ENCODE results near the gene SFT2D2. TPM values are rescaled to one million over a fixed set of nuclear protein-coding genes. Genes with fewer than 3 reads are reported as not detected.
A peak's percentile ranks its signal among the peaks of the same experiment; 100 is the strongest.
"Not testable (repeated sequence)": the region's sequence is repeated elsewhere in the genome, so short reads cannot be mapped to it uniquely, and the experiment has no call there.

The SFT2D2 gene
- 10 to 100 TPM; 45.1 to 47.5 TPM for total RNA-seq

DNA sequence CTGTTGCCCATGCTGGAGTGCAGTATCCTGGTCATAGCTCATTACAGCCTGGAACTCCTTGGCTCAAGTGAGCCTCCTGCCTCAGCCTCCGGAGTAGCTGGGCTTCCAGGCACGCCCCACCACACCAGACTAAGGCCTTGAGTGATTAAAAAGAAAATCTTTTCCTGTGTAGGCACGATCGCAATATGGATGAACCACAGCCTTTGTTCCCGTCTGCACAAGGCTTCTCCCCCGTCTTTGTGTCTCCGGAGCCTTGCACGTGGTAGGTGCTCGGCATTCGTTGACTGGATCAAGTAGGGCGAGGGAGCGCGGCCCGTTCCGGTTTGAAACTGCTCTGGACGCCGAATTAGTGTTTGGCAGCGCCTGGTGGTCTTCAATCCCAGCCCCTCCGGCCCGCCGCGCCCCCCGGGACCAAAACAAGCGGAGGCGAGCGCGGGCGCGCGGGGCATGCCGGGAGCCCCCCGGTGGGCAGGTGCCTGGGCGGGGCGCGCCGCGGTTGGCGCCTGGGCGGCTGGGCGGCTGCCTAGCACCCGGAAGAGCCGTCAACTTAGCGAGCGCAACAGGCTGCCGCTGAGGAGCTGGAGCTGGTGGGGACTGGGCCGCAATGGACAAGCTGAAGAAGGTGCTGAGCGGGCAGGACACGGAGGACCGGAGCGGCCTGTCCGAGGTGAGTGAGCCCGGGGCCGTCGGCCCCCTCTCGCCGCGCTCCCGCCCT lies at the start of gene SFT2D2:
SFT2D2 (plus strand) TSS at position 529 of the 715 bp plus-strand sequence; CDS start at position 605, 76 bp downstream.
- H3K27me3 Mint-ChIP-seq: no peaks in the 10 kb centered on the region

DNA sequence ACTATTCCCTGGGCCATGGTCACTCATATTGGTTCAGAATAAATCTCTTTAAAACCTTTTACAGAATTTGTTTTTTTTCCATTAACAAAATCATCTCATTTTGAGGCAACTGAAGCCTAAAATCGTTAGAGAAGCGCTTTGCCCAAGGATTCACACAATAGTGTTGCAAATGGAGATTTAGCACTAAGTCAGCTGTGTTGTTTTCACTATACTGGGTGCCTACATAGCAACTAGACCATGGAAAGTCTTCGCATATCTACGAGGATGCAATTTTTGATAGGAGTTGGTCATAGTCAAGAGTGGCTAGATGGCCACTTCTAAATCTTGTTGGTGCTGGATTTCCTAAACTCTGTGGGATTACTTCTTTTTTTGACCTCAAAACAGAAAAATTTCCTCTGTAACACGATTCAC lies 47.6 kb upstream of the SFT2D2 start:
- ATAC-seq (replicated peaks): no peak
- Mint-ChIP-seq H3K4me3 (no peak overlapping the region), H3K27me3 (peaks cover 6% of the 10 kb centered on the region), H3K36me3 (ENCODE audit: low read depth) (peaks cover under 1% of the 10 kb centered on the region), H3K27ac (no peak overlapping the region), H3K4me1 (no peaks in the 10 kb centered on the region), H3K9me3 (no peaks in the 10 kb centered on the region)

More for the DNA sequence above, at the start of gene SFT2D2:
- ATAC-seq (replicated peaks): peak; percentile 92
- Mint-ChIP-seq H3K36me3 (ENCODE audit: low read depth) (peaks cover 40% of the 10 kb centered on the region), H3K27ac (peak within 1 kb of the TSS; percentile 97), H3K9me3 (no peaks in the 10 kb centered on the region), H3K4me1 (peaks cover 32% of the 10 kb centered on the region), H3K4me3 (peak within 1 kb of the TSS; percentile 93)

DNA sequence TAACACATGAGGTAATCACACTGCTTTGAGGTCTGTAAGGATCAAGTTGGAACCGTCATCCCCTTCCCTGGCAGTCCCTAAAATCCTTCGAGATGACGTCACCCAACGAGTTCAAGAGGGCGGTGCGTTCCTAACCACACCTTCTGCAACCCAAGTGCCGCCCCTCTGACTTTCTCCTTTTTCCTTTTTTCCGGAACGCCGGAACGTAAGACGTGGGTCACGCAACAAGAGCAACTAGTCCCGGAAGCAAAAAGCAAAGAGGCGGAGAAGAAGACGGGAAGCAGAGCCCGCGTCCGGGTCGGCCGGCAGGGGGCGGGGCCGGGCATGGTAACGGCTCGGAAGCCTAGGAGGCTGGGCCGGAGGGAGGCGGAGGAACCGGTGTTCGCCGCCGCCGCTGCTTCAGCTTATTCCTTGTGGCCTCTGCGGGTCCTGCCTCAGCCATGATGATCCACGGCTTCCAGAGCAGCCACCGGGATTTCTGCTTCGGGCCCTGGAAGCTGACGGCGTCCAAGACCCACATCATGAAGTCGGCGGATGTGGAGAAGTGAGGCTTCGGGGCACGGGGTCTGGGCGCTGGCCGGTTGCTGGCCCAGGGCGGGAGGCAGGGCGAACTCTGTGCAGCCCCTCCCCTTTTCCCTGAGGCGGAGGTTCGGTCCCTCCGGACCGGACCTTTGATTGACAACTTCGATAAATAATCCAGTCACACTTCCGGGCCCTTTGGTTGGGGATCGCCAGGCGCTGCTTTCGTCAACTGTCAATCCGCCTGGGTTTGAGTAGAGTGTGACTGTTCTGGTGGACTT lies 47.0 kb upstream of the SFT2D2 start, which contains the start of gene TIPRL:
TIPRL (plus strand) TSS at position 325 of the 800 bp plus-strand sequence; CDS start at position 441, 116 bp downstream.
- Mint-ChIP-seq H3K27ac (no peak within 1 kb of the TSS), H3K9me3 (no peaks in the 10 kb centered on the region), H3K27me3 (peaks cover 2% of the 10 kb centered on the region), H3K4me1 (no peaks in the 10 kb centered on the region), H3K36me3 (ENCODE audit: low read depth) (peaks cover 6% of the 10 kb centered on the region), H3K4me3 (no peak within 1 kb of the TSS)
- peak; percentile 92 for ATAC-seq (replicated peaks)

DNA sequence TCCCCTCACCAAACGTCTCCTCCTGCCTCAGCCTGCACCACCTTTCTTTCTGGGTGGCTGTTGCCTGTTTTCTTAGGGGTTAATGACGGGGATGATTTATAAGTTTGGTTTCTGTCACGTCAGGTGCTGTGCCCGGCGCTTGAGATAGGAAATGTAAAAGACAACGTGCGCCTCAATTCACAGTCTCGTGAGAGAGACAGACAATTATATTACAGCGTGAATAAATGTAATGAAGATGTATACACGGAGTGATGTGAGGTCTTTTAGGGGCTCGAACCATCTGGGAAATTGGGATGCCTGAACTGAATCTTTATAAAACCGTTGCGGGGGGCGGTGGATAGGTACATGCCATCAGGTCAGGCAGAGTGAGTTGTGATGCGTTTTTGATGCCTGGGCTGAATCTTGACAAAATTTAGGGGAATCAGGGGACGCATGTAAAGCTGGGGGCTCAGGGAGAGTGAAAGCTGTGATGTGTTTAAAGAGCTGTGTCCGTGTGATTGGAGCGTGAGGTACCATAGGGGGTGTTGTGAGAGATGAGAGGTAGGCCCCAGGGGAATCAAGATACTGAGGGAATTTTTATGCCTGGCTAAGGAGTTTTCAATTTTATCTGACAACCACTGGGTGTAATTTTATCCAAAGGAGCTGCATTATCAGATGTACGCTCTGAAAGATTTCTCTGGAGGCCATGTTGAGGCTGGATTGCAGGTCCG lies 46.2 kb upstream of the SFT2D2 start:
- H3K4me1 Mint-ChIP-seq: no peaks in the 10 kb centered on the region
- H3K9me3 Mint-ChIP-seq: no peaks in the 10 kb centered on the region
- peaks cover 14% of the 10 kb centered on the region for H3K36me3 Mint-ChIP-seq (ENCODE audit: low read depth)
- no peak overlapping the region for H3K4me3 Mint-ChIP-seq
- no peak overlapping the region for H3K27ac Mint-ChIP-seq
- no peak for ATAC-seq (replicated peaks)
- H3K27me3 Mint-ChIP-seq: no peaks in the 10 kb centered on the region

DNA sequence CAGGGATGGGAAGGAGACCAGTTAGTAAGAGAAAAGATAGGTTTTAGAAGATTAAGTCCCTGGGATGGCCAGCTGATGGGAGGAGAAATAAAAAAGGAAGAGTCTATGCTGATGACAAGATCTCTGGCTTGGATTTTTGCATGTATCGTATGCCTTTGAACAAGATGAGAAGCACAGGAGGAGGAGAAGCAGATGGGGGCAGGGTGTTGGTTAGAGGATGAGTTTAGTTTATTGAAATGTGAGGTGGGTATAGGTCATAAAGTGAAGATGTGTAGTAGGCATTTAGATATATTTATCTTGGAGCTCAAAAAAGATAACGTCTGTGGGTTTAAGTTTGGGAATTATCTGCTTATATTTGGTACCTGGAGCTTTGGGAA lies 45.7 kb upstream of the SFT2D2 start:
- Mint-ChIP-seq H3K4me1 (no peaks in the 10 kb centered on the region), H3K36me3 (ENCODE audit: low read depth) (peaks cover 19% of the 10 kb centered on the region), H3K4me3 (no peak overlapping the region), H3K27me3 (no peaks in the 10 kb centered on the region), H3K9me3 (no peaks in the 10 kb centered on the region), H3K27ac (no peak overlapping the region)
- no peak for ATAC-seq (replicated peaks)

DNA sequence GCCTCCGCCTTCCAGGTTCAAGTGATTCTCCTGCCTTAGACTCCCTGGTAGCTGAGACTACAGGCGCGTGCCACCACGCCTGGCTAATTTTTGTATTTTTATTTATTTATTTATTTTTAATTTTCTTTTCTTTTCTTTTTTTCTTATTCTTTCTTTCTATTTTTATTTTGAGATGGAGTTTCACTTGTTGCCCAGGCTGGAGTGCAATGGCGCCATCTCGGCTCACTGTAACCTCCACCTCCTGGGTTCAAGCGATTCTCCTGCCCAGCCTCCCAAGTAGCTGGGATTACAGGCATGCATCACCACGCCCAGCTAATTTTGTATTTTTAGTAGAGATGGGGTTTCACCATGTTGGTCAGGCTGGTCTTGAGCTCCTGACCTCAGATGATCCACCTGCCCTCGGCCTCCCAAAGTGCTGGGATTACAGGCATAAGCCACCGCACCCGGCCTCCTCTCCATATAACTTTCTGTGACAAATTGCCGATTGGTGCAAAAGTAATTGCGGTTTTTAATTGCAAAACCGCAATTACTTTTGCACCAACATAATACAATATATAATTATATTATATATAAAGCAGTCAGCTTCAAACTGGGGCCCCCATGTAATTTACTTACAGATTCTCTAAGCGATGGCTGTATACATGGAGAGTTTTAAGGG lies 44.6 kb upstream of the SFT2D2 start:
- not testable (repeated sequence) for H3K27ac Mint-ChIP-seq; H3K4me3 Mint-ChIP-seq; H3K27me3 Mint-ChIP-seq; H3K4me1 Mint-ChIP-seq; ATAC-seq (replicated peaks); H3K9me3 Mint-ChIP-seq
- H3K36me3 Mint-ChIP-seq (ENCODE audit: low read depth): peaks cover 29% of the 10 kb centered on the region

DNA sequence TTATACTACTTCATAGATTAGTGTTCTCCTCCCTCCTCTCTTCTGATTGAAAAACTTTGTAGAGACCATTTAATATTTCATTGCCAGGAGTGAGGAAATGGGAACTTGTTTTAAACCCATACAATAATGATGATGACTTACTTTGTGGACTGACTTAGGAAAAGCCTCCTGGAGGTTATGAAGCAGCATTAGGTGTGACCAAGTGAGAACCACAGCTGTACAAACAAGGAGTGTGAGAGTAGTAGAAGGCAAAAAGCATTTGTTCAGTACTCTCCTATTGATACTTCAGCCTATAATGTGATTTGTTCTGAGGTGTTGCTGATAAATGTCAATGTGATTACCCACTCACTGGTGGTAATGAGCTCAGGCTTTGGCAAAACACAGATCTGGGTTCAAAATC lies 38.6 kb upstream of the SFT2D2 start:
- H3K9me3 Mint-ChIP-seq: no peaks in the 10 kb centered on the region
- H3K4me3 Mint-ChIP-seq: no peak overlapping the region
- H3K27me3 Mint-ChIP-seq: no peaks in the 10 kb centered on the region
- peaks cover 87% of the 10 kb centered on the region for H3K36me3 Mint-ChIP-seq (ENCODE audit: low read depth)
- no peak overlapping the region for H3K27ac Mint-ChIP-seq
- H3K4me1 Mint-ChIP-seq: no peaks in the 10 kb centered on the region
- no peak for ATAC-seq (replicated peaks)

DNA sequence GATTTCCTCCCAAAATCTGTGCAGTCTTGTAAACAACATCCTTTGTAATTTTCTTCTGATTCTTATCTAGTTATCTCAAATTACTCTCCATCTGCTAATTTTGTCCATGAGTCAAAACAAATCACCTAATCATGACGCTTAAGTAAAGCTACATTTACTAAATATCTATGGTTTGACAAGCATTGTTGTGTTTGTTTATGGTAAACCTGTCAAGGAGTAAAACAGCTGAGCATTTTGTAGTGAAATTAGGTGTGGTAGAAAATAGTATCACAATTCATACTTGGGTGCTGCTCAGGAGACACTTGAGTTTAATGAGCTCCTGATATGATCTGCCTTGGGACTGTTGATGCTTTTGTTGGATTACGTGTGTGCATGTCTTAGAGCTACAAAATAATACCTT lies 35.4 kb upstream of the SFT2D2 start:
- Mint-ChIP-seq H3K4me3 (no peak overlapping the region), H3K27me3 (no peaks in the 10 kb centered on the region), H3K36me3 (ENCODE audit: low read depth) (peaks cover 93% of the 10 kb centered on the region), H3K4me1 (no peaks in the 10 kb centered on the region), H3K27ac (no peak overlapping the region), H3K9me3 (no peaks in the 10 kb centered on the region)
- ATAC-seq (replicated peaks): no peak

DNA sequence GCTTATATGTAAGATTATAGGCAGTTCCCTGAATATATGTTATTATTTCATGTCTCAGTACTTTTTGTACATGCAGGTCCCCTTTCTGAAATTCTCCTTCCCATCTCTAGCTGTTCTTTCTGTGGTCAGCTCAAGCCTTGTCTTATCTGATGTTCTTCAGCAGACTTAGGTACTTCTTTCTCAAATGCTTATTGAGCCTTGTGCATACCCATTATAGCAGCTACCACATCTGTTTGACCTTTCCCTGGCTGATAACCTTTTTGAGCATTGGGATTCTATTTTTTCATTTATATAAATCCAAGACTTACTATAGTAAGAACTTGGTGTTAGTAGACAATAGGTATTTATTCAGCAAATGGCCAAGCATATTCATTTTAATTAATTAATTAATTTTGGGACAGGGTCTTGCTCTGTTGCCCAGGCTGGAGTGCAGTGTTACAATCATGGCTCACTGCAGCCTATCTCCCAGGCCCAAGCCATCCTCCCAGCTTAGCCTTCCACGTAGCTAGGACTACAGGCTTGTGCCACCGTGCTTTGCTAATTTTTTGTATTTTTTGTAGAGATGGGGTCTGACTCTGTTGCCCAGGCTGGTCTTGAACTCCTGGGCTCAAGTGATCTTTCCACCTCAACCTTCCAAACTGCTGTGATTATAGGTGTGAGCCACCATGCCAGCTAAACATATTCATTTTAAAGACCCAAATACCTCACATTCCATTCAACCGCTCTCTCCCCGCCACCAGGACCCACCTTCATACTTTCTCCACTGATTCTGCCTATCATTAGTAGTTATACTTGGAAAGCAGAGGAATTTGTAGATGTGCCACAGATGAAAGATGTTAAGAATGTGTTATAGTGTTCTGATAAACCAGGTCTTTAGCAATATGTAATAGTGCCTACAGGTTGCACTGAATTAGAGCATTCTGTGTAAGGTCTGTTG lies 30.3 kb upstream of the SFT2D2 start:
- H3K36me3 Mint-ChIP-seq (ENCODE audit: low read depth): peaks cover 89% of the 10 kb centered on the region
- H3K9me3 Mint-ChIP-seq: no peaks in the 10 kb centered on the region
- H3K4me3 Mint-ChIP-seq: no peak overlapping the region
- no peaks in the 10 kb centered on the region for H3K4me1 Mint-ChIP-seq
- no peaks in the 10 kb centered on the region for H3K27me3 Mint-ChIP-seq
- ATAC-seq (replicated peaks): no peak
- H3K27ac Mint-ChIP-seq: no peak overlapping the region

DNA sequence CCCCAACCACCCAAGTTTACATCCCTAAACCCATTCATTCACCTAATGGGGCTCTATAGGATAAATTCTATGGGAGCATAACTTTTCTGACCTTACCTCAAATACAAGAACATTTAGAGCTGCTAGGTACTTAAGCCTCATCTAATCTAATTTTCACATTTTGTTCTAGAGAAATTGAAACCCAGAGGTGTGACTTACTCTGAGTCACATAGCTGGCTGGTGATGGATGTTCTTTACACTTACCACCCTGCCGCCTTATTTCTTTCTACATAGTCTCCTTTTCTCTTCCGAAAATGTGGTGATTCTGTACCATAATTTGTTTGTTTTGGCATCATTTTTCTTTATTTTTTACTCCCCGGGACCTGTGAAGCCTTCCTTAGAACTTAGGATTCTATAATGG lies 26.7 kb upstream of the SFT2D2 start:
- Mint-ChIP-seq H3K27me3 (no peaks in the 10 kb centered on the region), H3K4me3 (no peak overlapping the region), H3K9me3 (no peaks in the 10 kb centered on the region), H3K4me1 (no peaks in the 10 kb centered on the region), H3K36me3 (ENCODE audit: low read depth) (peaks cover 83% of the 10 kb centered on the region), H3K27ac (no peak overlapping the region)
- ATAC-seq (replicated peaks): no peak

DNA sequence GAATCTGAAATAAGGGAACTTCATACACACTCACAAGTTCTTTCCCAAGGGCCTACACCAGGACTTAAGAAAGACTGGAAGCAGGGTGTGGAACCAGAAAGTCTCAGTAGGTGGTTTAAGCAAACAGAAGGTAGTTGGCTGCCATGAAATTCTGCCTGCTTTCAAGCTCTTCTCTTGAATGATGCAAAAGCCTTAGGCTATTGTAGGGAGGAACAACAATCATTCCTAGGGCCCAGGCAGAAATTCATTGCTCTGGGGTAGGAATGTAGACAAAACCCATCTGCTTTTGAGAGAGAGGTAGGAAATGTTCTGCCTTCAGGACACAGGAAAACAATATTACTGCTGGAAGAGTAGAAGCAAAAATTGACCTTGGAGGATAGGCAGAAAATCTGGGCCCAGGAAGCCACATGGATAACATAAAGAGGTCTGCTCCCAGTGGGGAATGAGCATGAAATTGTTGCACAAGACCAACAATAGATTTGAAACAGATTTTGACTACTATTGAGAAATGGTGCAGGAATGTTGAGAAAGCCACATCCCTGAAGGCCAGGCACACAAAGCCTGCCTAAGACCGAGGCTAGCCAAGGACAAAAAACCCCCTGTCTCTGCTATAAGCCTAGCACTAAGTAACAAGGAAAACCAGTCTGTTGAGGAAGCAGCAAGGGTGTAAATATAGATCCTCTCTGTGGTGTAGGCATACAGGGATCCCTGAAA lies 22.7 kb upstream of the SFT2D2 start:
- no peaks in the 10 kb centered on the region for H3K4me1 Mint-ChIP-seq
- no peak overlapping the region for H3K27ac Mint-ChIP-seq
- H3K27me3 Mint-ChIP-seq: no peaks in the 10 kb centered on the region
- ATAC-seq (replicated peaks): no peak
- H3K9me3 Mint-ChIP-seq: no peaks in the 10 kb centered on the region
- no peak overlapping the region for H3K4me3 Mint-ChIP-seq
- H3K36me3 Mint-ChIP-seq (ENCODE audit: low read depth): peaks cover 51% of the 10 kb centered on the region

DNA sequence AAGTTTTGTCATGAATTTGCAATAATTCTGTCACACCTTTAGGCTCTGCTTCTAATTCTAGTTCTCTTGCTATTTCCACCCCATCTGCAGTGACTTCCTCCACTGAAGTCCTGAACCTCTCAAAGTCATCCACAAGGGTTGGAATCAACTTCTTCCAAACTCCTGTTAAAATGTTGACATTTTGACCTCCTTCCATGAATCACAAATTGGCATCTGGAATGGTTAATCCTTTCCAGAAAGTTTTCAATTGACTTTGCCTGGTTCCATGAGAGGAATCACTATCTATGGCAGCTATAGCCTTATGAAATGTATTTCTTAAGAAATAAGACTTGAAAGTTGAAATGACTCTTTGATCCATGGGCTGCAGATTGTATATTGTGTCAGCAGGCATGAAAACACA lies 19.7 kb upstream of the SFT2D2 start:
- ATAC-seq (replicated peaks): no peak
- Mint-ChIP-seq H3K4me3 (no peak overlapping the region), H3K4me1 (no peaks in the 10 kb centered on the region), H3K9me3 (peaks cover under 1% of the 10 kb centered on the region), H3K36me3 (ENCODE audit: low read depth) (peaks cover 22% of the 10 kb centered on the region), H3K27ac (no peak overlapping the region), H3K27me3 (no peaks in the 10 kb centered on the region)

DNA sequence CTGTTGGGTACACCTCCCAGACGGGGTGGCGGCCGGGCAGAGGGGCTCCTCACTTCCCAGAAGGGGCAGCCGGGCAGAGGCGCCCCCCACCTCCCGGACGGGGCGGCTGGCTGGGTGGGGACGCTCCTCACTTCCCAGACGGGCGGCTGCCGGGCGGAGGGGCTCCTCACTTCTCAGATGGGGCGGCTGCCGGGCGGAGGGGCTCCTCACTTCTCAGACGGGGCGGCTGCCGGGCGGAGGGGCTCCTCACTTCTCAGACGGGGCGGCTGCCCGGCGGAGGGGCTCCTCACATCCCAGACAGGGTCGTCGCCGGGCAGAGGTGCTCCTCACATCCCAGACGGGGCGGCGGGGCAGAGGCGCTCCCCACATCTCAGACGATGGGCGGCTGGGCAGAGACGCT lies 18.1 kb upstream of the SFT2D2 start:
- not testable (repeated sequence) for H3K27me3 Mint-ChIP-seq; H3K4me1 Mint-ChIP-seq; H3K27ac Mint-ChIP-seq; H3K4me3 Mint-ChIP-seq; H3K9me3 Mint-ChIP-seq; H3K36me3 Mint-ChIP-seq (ENCODE audit: low read depth); ATAC-seq (replicated peaks)

Measured in activated T-helper 17 cell treated with anti-CD3 and anti-CD28 coated beads, Interleukin-2, amount 50 U/mL, for 72 hours (primary cell).